ENCODE results near the gene SLC35E3.

DNA sequence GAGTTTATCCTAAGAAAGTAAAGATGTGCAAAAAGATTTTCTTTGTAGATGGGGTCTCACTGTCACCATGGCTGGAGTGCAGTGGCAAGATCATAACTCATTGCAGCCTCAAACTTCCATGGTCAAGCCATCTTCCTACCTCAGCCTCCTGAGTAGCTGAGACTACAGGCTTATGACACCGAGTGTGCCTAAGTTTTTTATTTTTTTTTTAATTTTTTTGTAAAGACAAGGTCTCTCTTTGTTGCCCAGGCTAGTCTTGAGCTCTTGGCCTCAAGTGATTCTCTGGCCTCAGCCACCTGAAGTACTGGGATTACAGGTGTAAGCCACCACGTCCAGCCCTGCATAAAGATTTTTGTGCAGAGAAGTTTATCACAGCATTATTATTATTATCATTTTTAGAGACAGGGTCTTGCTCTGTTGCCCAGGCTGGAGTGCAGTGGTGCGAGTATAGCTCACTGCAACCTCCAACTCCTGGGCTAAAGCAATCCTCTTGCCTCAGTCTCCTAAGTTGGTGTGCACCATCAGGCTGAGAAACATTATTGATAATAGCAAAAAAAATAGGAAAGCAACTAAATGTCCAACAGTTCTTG lies 42.7 kb downstream of the SLC35E3 start:
- TF ChIP-seq, protein P1, sequence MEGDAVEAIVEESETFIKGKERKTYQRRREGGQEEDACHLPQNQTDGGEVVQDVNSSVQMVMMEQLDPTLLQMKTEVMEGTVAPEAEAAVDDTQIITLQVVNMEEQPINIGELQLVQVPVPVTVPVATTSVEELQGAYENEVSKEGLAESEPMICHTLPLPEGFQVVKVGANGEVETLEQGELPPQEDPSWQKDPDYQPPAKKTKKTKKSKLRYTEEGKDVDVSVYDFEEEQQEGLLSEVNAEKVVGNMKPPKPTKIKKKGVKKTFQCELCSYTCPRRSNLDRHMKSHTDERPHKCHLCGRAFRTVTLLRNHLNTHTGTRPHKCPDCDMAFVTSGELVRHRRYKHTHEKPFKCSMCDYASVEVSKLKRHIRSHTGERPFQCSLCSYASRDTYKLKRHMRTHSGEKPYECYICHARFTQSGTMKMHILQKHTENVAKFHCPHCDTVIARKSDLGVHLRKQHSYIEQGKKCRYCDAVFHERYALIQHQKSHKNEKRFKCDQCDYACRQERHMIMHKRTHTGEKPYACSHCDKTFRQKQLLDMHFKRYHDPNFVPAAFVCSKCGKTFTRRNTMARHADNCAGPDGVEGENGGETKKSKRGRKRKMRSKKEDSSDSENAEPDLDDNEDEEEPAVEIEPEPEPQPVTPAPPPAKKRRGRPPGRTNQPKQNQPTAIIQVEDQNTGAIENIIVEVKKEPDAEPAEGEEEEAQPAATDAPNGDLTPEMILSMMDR (conservative IDR thresholded peaks at IDR 0.05 in 1 of 2, IDR thresholded peaks at IDR 0.05 in 1 of 2; ENCODE audit: low read depth in 1 of 2, low read length in 2 of 2) = no peak
- TF ChIP-seq EZH2 (IDR thresholded peaks at IDR 0.05; ENCODE audit: low read length, missing control alignments) = no peak

Measured in fibroblast of lung (primary cell).